ENCODE measurements around the gene HSD11B1.

Gene HSD11B1

DNA sequence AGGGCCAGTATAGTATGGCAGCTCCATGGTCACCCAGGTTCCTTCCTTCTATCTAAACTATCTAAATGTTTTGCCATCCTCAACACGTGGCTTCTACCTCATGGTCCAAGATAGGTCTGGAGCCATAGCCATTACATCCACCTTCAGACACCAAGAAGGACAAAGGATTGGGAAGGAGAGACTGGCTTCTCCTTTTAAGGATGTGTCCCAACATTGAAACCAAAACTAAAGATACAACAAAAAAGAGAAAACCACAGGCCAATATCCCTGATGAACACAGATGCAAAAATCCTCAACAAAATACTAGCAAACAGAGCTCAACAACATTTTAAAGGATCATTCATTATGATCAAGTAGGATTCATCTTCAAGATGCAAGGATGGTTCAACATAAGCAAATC lies 24.8 kb downstream of the HSD11B1 start:
- POLR2A ChIA-PET (ENCODE audit: low non-redundant PET): no interaction called here
- CTCF ChIA-PET: no interaction called here
- no peak for DNase-seq (ENCODE audit: low spot score)
- H3K27ac ChIP-seq: no peak overlapping the region
- no peak for TF ChIP-seq CTCF (conservative IDR thresholded peaks at IDR 0.05; ENCODE audit: low read depth)

DNA sequence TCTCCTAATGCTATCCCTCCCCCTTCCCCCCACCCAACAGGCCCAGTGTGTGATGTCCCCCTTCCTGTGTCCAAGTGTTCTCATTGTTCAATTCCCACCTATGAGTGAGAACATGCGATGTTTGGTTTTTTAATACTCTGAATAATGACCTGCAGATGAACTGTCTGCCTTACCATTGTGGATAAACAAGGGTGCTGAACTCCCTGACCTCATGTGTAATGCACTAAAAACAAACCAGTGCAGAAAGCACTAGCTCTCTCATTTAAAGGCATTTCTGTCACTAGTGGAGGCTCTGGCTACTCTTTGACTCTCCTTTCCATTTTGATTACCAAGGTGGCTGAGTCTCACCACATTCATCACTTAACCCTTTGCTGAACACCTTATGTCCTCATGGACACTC lies 28.1 kb downstream of the HSD11B1 start:
- CTCF ChIA-PET: no interaction called here
- H3K27ac ChIP-seq: no peak overlapping the region
- TF ChIP-seq CTCF (conservative IDR thresholded peaks at IDR 0.05; ENCODE audit: low read depth): no peak
- DNase-seq (ENCODE audit: low spot score): no peak
- POLR2A ChIA-PET (ENCODE audit: low non-redundant PET): no interaction called here

DNA sequence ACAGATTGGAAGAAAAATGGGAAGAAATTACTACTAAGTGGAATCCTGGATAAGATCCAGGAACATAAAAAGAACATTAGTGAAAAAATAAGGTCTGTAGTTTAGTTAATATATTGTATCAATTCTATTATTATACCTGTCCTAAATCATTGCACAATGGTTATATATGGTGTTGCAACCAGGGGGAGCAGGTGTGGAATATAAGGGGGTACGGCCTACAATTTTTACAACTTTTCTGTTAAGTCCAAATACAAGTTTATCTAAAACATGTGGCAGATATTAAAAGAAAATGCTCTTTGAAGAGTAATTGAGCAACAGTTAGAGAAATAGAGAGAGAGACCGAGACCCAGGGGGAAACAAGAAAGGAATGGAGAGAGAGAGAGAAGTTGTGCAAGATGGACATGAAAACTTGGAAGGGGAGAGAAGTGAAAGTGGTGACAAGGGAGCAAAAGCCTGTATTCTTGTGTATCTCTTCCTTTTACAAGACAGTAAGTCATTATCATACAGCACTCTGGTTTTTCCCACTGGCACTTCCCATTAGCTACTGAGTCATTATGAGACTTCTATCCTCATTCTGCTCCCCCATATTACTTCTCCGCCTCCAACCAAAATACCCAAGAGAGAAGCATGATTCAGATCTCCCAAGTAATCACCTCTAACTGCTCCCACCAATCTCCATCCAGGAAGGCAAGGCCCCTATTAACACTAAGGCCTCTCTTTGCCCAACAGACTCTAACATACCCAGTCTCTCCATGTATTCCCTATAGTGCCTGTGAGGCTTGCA lies 29.0 kb downstream of the HSD11B1 start:
- no peak for DNase-seq (ENCODE audit: low spot score)
- H3K27ac ChIP-seq: no peak overlapping the region
- TF ChIP-seq CTCF (conservative IDR thresholded peaks at IDR 0.05; ENCODE audit: low read depth): no peak
- ChIA-PET CTCF (interaction anchor here (0.9 kb wide), 1 partner anchor 14 kb away, joined by 4 read pairs; no protein-coding TSS in a partner anchor), POLR2A (ENCODE audit: low non-redundant PET) (no interaction called here)

GRCh38 chr1:209736490-209737117 lies 32.0 kb downstream of the HSD11B1 start:
- DNase-seq (ENCODE audit: low spot score): no peak
- H3K27ac ChIP-seq: no peak overlapping the region
- ChIA-PET POLR2A (ENCODE audit: low non-redundant PET) (no interaction called here), CTCF (interaction anchor here (0.6 to 1.2 kb wide), 5 partner anchors 10 to 278 kb away, joined by 3 read pairs; no protein-coding TSS in a partner anchor)
- TF ChIP-seq CTCF (conservative IDR thresholded peaks at IDR 0.05; ENCODE audit: low read depth): no peak

DNA sequence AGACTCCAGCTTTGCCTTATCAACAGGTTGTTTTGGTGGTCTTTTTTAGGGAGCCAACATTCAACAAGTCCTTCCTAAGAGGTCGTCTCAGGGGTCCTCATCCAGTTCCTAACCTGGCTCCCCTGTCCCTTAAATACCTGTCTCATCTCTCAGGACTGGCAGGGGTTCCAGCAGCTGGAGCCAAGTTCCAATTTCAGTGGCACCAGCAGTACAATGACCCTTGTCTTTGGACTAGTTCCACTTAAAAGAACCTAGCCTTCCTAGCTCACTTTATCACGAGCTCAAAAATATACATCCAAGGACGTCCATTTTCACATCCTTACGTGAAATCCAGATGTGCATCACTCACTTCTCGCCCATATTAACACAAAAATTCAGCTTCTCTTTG lies 32.5 kb downstream of the HSD11B1 start:
- ChIA-PET CTCF (interaction anchor here (0.9 to 1.2 kb wide), 3 partner anchors 10 to 86 kb away, joined by 3 read pairs; no protein-coding TSS in a partner anchor), POLR2A (ENCODE audit: low non-redundant PET) (no interaction called here)
- no peak overlapping the region for H3K27ac ChIP-seq
- no peak for DNase-seq (ENCODE audit: low spot score)
- TF ChIP-seq CTCF (conservative IDR thresholded peaks at IDR 0.05; ENCODE audit: low read depth): no peak

- no peak overlapping the region for H3K27ac ChIP-seq
- DNase-seq (ENCODE audit: low spot score): no peak
- no peak for TF ChIP-seq CTCF (conservative IDR thresholded peaks at IDR 0.05; ENCODE audit: low read depth)
- ChIA-PET CTCF (interaction anchor here (0.7 kb wide), 1 partner anchor 10 kb away, joined by 3 read pairs; no protein-coding TSS in a partner anchor), POLR2A (ENCODE audit: low non-redundant PET) (no interaction called here)
Measured at GRCh38 chr1:209738270-209738669, 33.6 kb downstream of the HSD11B1 start.
